Panc1 (cell line): ENCODE measurements around the gene GPX3.

ENCODE experiments used
- POLR2AphosphoS5 ChIP-seq: IDR thresholded peaks from 2 replicates; pipeline ENCODE4 v1.6.1; 2012; ENCODE audit warnings: mild to moderate bottlenecking, low read depth, low read length, moderate library complexity
- SIN3A ChIP-seq: IDR thresholded peaks from 2 replicates; pipeline ENCODE4 v1.6.1; 2012; ENCODE audit warnings: low read depth, mild to moderate bottlenecking, low read length, moderate library complexity, borderline replicate concordance; ENCODE audit not compliant: insufficient read depth
- TCF7L2 ChIP-seq: IDR thresholded peaks from 2 replicates; pipeline ENCODE4 v1.6.1; 2011; ENCODE audit warnings: mild to moderate bottlenecking, low read depth, low read length, inconsistent platforms
- TF ChIP-seq, protein P1 (sequence below): fragments of 450-650 bp; IDR thresholded peaks from 2 replicates; pipeline ENCODE4 v1.5.1; 2017; ENCODE audit warnings: mild to moderate bottlenecking
- TF ChIP-seq, protein P2 (sequence below), 2 experiments: IDR thresholded peaks; 2 replicates each; pipeline ENCODE4 v1.6.1; 2011 to 2012; ENCODE audit warnings: low read depth in 2 of 2, control low read depth in 1 of 2, low read length in 1 of 2, mild to moderate bottlenecking in 1 of 2, moderate library complexity in 1 of 2; ENCODE audit not compliant: insufficient read depth in 1 of 2

DNA sequence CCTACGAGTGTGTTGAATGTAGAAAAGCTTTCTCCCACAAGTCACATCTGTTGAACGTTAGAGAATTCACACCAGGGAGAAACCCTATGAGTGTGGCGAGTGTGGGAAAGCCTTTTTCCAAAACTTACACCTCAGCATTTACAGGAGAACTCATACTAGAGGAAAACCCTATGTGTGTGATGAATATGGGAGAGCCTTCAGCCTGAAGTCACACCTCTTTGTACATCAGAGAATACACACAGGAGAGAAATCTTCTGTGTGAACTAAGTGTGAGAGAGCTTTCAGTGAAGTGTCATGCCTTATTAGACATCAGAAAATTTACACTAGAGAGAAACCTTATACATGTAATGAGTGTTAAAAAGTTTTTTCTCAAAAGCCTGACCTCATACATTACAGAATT lies 41.8 kb upstream of the GPX3 start:
- TF ChIP-seq, protein P1, sequence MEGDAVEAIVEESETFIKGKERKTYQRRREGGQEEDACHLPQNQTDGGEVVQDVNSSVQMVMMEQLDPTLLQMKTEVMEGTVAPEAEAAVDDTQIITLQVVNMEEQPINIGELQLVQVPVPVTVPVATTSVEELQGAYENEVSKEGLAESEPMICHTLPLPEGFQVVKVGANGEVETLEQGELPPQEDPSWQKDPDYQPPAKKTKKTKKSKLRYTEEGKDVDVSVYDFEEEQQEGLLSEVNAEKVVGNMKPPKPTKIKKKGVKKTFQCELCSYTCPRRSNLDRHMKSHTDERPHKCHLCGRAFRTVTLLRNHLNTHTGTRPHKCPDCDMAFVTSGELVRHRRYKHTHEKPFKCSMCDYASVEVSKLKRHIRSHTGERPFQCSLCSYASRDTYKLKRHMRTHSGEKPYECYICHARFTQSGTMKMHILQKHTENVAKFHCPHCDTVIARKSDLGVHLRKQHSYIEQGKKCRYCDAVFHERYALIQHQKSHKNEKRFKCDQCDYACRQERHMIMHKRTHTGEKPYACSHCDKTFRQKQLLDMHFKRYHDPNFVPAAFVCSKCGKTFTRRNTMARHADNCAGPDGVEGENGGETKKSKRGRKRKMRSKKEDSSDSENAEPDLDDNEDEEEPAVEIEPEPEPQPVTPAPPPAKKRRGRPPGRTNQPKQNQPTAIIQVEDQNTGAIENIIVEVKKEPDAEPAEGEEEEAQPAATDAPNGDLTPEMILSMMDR = no peak
- TF ChIP-seq, protein P2, sequence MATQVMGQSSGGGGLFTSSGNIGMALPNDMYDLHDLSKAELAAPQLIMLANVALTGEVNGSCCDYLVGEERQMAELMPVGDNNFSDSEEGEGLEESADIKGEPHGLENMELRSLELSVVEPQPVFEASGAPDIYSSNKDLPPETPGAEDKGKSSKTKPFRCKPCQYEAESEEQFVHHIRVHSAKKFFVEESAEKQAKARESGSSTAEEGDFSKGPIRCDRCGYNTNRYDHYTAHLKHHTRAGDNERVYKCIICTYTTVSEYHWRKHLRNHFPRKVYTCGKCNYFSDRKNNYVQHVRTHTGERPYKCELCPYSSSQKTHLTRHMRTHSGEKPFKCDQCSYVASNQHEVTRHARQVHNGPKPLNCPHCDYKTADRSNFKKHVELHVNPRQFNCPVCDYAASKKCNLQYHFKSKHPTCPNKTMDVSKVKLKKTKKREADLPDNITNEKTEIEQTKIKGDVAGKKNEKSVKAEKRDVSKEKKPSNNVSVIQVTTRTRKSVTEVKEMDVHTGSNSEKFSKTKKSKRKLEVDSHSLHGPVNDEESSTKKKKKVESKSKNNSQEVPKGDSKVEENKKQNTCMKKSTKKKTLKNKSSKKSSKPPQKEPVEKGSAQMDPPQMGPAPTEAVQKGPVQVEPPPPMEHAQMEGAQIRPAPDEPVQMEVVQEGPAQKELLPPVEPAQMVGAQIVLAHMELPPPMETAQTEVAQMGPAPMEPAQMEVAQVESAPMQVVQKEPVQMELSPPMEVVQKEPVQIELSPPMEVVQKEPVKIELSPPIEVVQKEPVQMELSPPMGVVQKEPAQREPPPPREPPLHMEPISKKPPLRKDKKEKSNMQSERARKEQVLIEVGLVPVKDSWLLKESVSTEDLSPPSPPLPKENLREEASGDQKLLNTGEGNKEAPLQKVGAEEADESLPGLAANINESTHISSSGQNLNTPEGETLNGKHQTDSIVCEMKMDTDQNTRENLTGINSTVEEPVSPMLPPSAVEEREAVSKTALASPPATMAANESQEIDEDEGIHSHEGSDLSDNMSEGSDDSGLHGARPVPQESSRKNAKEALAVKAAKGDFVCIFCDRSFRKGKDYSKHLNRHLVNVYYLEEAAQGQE (IDR thresholded peaks at IDR 0.05; ENCODE audit: insufficient read depth in 1 of 2, low read depth in 2 of 2, low read length in 1 of 2) = no peak
- TF ChIP-seq SIN3A = no peak
- no peak for TF ChIP-seq POLR2AphosphoS5
- no peak for TF ChIP-seq TCF7L2
